Keratinocyte (primary cell): ENCODE measurements around the gene ITGA7.

Source experiments
- EZH2 ChIP-seq: IDR thresholded peaks from one replicate; pipeline ENCODE4 v1.6.1; 2012; ENCODE audit warnings: inconsistent platforms, mild to moderate bottlenecking, low read length, moderate library complexity
- TF ChIP-seq, protein P1 (sequence below), 3 experiments: IDR thresholded peaks in 1 of 3; conservative IDR thresholded peaks in 1 of 3; optimal IDR thresholded peaks in 1 of 3; 2 replicates in 2 of 3; 3 replicates in 1 of 3; pipeline versions ENCODE3 to v1.5.1; 2011; ENCODE audit warnings: low read length in 3 of 3, mild to moderate bottlenecking in 3 of 3, moderate library complexity in 2 of 3, control low read depth in 1 of 3, inconsistent platforms in 1 of 3; ENCODE audit not compliant: insufficient read depth in 2 of 3; ENCODE audit errors: extremely low read depth in 1 of 3

DNA sequence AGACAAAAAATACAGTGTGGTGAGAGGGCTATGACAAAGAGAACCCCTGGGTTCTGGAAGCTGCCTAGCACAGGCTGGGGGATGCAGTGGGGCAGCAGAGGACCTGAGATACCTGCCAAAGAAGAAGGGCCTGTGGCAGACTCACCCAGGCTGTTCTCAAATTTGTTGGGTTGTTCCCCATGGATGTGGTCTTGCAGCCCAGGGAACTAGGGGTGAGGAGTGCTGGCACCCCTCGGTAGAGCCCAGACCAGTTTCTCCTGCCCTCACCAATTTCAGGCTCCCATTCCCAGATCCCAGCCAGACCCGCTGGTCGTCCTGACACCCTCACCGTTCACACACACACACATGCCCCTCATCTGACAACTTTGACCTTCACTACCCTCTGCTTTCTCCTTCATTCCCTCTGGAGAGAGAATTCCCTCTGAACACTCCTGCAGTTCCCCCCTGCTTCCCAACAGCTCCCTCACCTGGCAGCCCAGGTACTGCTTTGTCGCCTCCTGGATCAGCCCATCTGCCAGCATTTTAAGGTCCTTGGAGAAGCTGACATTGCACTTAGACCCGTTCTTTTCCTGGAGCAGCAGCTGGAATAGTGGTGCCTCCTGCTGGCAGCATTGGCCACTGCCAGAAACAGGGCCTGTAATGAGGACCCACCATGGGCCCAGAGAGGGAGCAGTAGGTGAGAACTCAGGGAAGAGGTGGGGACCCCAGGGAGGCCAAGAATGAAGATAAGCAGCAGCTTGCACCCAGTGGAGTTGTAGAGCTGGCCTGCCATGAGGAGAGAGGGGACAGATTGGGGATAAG lies 29.3 kb upstream of the ITGA7 start:
- TF ChIP-seq, protein P1, sequence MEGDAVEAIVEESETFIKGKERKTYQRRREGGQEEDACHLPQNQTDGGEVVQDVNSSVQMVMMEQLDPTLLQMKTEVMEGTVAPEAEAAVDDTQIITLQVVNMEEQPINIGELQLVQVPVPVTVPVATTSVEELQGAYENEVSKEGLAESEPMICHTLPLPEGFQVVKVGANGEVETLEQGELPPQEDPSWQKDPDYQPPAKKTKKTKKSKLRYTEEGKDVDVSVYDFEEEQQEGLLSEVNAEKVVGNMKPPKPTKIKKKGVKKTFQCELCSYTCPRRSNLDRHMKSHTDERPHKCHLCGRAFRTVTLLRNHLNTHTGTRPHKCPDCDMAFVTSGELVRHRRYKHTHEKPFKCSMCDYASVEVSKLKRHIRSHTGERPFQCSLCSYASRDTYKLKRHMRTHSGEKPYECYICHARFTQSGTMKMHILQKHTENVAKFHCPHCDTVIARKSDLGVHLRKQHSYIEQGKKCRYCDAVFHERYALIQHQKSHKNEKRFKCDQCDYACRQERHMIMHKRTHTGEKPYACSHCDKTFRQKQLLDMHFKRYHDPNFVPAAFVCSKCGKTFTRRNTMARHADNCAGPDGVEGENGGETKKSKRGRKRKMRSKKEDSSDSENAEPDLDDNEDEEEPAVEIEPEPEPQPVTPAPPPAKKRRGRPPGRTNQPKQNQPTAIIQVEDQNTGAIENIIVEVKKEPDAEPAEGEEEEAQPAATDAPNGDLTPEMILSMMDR (optimal IDR thresholded peaks at IDR 0.05 in 1 of 3, IDR thresholded peaks at IDR 0.05 in 1 of 3, conservative IDR thresholded peaks at IDR 0.05 in 1 of 3; ENCODE audit: extremely low read depth in 1 of 3, insufficient read depth in 2 of 3, low read length in 3 of 3), result peak; percentile 81 to 96 (median 82)
- TF ChIP-seq EZH2, result no peak
